GM15510 (cell line): ENCODE measurements around the gene RICTOR.

ENCODE experiments used
- POLR2A ChIP-seq: IDR thresholded peaks from 3 replicates; pipeline ENCODE4 v1.6.1; 2011; ENCODE audit warnings: borderline replicate concordance; ENCODE audit not compliant: insufficient read length; ENCODE audit errors: extremely low read depth

Gene RICTOR

DNA sequence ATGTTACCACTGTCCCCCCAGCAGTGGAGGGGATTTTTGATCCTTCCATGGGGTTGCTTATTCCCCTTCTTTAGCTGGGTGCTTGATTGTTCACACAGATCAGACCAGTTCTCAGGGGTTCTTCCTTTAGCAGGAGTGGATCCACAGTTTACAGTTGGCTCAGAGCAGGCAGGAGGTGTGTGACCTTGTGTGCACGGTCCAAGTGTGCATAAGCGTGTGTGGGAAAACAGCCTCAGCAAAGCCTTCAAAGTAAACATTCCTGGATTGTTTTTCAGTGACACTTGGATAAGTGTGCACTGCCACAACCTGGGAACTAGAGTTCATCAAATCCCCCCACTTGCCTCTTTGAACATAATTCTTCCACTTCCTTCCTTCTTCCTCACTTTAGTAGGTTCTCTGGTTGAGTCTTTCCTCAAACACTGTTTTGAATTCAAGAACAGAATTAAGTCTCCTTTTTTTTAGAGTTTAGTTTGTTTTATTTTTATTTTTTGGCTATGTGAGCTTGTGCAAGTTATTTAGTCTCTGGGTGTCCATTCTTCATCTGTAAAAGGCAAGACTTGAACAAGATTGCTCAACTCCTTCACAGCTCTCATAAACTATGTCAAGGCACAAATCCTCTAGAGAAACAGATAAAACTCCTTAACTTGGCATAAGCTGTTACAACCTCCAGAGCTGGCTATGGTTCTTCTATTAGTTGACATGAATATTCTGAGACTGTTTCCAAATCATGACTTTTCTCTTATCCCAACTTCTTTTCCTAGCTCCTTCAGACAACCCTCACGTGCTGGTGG is 150.3 kb downstream of the RICTOR start:
- no peak for TF ChIP-seq POLR2A

DNA sequence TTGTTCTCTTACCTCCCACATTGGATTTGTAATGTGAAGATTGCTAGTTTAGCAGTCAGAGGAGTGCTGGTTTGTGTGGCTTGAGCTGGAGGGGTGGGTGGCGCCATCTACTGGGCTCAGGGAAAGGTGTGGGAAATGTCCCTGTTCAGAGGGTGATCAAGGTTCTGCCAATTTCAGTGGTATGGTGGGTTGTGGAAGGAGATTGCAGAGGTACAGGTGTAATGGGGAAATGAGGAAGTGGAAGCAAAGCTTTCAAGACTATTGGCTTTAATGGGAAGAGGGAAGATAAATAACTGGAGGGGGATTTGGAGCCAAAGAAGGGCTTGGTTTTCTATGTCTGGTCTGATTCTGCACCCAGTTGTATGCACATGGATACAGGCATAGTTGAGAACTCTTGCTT is 152.0 kb downstream of the RICTOR start:
- no peak for TF ChIP-seq POLR2A

DNA sequence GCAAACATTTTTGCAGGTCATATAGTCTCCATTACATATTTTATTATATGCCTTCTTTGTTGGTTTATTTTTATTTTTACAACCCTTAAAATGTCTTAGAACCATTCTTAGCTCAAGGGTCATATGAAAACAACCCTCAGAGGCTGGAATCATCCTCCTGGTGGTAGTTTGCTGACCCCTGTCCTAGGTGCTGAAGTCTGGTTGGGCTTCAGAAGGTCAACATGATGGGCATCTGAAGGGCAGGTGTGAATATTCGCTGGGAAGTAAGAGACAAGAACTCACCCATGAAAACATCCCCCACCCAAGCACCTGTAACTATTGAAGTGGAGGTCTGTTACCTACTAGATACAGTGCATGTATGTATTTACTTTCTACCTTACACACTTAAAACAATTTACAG is 153.0 kb downstream of the RICTOR start:
- no peak for TF ChIP-seq POLR2A

DNA sequence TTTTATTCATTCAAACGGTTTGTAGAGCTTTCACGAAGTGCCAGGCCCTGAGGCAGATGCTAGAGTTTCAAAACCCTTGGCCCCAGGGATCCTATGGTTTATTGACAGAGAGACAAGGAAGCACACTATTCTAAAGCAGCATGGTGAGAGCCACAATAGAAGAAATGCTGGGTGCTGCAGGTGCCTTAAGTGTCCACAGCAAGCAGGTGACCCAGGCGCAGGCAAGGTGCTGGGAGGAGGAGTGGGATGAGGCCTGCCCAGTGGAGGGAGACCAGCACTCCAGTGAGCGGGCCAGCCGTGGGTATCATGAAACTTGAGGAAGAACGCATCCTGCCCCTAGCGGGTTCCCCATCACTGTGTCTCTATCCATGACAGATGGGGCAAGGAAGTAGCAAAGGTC is 157.4 kb downstream of the RICTOR start:
- TF ChIP-seq POLR2A, result no peak

DNA sequence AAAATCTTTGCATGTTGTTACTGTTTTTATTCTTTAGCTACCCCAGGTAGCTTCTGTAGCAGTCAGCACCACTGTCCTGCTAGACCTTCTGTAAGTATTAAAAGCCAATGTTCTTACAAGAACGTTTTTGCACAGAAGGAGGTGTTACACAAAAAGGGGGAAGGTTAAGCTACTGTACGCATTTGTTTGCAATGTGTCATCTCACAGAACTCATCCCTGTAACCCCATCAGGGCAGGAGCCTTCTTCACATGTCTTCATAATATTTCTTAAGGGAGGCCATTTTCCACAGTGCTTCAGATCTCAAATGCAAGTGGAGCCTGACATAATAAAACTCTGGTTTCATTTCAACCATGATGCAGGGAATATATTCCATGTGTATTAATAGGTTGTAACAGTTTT is 160.5 kb downstream of the RICTOR start:
- TF ChIP-seq POLR2A, result no peak

DNA sequence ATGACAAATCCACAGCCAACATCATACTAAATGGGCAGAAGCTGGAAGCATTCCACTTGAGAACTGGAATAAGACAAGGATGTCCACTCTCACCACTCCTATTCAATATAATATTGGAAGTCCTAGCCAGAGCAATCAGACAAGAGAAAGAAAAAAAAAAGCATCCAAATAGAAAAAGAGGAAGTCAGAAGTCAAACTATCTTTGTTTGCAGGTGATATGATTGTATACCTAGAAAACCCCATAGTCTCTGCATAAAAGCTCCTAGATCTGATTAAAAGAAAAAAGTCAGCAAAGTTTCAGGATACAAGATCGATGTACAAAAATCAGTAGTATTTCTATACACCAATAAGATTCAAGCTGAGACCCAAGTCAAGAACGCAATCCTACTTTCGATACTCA is 162.3 kb downstream of the RICTOR start:
- TF ChIP-seq POLR2A, result no peak

DNA sequence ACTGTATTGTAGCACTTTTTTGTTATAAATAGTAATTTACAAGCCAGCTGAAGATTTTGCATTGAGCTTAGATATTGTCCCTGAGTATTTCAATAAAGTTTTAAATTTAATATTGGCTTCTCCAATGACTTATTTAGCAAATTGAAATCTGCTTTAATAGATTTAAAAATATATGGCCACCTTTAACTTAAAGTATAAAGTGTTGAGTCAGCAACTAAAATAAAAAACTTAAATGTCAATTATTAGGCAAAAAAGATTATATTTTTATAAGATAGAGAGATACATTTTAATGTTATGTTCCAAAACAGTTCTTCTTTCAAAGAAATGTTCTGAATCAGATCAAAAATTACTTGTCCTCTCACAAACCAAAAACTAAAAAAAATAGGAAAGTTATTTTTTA is 167.7 kb downstream of the RICTOR start:
- TF ChIP-seq POLR2A, result no peak

DNA sequence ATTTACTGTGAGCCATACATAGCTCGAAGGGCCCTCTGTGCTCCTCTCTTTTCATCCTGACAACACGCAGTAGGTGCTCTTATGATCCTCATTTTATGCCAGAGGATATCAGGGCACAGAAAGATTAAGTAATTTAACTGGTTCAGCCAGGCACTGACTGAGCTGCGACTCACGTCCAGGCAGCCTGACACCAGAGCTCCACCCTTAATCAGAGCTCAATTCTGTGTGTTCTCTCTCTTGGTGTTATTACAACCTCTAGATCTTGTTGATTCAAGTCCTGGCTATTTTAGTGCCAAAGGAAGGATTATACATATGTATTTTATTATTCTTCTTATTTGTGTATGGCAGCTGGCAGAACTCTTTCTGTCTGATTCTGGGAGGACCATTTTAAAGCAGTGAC is 168.7 kb downstream of the RICTOR start:
- no peak for TF ChIP-seq POLR2A

DNA sequence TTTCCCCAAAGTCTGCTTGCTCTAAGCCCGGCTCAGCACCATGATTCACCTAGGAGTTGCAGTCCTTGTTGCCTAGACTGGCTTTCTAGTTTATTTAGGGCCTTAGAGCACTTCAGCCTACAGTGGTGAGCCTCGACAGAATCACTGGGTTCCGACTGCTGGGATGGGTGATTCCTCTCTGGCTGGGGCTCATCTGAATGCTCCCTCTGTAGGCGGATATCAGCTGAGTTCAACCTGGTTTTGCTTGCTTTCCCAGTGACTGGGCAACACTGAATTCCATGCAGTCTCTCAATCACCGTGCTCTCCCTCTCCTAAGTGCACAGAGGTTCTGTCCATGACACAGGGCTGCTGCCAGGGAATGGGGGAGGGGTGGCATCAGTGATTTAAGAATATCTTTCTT is 174.3 kb downstream of the RICTOR start:
- TF ChIP-seq POLR2A, result no peak

DNA sequence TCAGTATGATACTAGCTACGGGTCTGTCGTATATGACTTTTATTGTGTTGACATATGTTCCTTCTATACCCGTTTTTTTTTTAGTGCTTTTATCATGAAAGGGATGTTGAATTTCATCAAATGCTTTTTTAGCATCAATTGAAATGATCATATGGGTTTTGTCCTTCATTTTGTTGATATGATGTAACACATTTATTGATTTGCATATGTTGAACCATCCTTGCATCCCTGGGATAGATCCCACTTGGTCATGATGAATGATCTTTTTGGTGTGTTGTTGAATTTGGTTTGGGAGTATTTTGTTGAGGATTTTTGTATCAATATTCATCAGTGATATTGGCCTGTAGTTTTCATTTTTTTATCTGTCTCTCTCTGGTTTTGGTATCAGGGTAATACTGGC is 177.4 kb downstream of the RICTOR start:
- no peak for TF ChIP-seq POLR2A

DNA sequence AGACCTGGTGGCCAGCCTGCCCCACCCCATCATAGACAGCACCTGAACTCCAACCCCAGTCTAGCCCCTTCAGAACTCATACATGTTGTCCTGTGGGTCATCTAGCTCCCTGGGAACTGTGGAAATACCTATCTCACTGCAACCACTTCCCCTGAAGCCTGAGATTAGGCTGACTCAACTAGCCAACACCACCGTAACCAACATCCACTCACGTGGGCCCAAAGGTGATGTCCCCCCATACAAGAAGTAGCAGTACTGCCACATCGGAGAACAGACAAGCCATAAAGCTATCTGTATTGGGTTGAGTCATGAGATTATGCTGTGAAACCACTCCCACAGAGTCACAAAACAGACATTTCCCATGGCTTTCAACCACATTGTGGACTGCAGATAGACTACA is 181.8 kb downstream of the RICTOR start:
- TF ChIP-seq POLR2A, result no peak

DNA sequence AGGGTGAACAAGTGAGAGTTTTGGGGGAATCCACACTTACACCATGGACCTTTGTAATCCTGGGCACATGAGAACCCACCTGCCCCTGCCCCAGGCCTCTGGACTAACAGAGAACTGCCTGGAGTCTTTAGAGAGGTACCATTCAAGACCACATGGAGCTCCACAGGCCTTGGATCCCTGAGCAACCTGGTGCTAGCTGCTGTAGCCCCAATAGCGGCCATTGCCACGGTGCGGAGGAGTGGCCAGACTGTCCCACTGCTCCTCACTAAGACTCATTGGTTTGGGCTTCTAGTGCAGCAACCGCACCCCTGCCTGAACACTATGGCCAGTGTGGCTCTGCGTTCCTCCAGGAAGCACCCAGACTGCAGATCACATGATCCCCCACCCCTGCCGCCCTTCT is 182.6 kb downstream of the RICTOR start:
- no peak for TF ChIP-seq POLR2A

DNA sequence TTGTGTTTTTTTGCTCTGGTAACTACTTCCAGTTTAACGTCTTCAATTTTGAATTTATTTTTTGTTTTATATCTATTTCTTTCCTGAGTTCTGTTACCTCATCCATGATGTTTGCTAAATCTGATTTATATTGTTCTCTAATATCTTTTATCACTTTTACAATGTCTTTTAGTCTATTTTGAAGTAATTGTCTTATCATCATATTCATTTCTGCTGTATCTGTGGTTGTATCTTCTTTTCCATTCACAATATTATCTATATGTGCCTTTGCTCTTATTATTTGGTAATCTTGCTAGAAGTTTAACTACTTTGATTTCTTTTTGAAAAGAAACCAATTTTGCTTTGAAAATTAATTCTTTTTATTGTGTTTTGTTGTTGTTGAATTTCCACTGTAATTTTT is 184.8 kb downstream of the RICTOR start:
- TF ChIP-seq POLR2A, result no peak

DNA sequence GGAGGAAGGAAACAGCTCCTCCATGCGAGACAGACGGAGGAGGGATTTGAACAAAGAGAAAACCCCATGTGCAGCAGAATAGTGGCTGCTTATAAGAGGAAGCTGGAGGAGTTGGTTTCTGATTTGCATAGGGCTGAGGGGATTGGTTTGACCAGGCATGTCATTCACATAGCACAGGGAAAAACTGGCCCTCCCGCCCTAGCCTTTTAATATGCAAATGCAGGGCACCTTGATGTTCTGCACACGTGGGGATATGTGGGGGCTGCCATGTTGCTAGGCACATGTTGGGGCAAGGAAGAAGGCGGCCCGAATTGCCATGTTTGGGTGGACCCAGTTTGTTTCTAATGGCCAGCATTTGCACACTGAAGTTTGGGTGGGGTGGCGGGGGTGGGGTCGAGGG is 186.2 kb downstream of the RICTOR start:
- no peak for TF ChIP-seq POLR2A
